NCI-H526 (cell line): ENCODE results near the gene ABR.
"Not testable (repeated sequence)": the region's sequence is repeated elsewhere in the genome, so short reads cannot be mapped to it uniquely, and the experiment has no call there.

ENCODE experiments used
- DNase-seq, 2 experiments: peaks; one replicate each; lab custom pipeline; 2025; lab: John Stamatoyannopoulos, UW

Gene ABR

GRCh38 chr17:983921-984320 is 195.9 kb downstream of the ABR start:
- DNase-seq: no peak

DNA sequence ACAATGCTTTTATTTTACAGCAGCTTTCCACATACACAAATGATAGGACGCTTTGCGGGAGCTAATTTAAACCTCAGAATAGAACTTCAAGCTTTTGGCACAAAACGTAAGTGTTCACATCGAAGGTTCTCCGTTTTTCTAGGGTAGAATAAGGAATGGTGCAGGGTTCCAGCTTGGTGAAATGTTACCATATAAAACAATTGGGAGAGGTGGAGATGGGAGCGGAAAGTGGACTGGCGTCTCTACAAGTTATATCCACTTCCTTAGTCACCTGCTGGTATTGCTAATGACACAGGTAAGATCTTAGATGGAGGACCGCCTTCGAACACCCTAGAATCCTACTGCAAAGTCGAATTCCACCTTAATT is 198.5 kb downstream of the ABR start:
- DNase-seq: no peak

DNA sequence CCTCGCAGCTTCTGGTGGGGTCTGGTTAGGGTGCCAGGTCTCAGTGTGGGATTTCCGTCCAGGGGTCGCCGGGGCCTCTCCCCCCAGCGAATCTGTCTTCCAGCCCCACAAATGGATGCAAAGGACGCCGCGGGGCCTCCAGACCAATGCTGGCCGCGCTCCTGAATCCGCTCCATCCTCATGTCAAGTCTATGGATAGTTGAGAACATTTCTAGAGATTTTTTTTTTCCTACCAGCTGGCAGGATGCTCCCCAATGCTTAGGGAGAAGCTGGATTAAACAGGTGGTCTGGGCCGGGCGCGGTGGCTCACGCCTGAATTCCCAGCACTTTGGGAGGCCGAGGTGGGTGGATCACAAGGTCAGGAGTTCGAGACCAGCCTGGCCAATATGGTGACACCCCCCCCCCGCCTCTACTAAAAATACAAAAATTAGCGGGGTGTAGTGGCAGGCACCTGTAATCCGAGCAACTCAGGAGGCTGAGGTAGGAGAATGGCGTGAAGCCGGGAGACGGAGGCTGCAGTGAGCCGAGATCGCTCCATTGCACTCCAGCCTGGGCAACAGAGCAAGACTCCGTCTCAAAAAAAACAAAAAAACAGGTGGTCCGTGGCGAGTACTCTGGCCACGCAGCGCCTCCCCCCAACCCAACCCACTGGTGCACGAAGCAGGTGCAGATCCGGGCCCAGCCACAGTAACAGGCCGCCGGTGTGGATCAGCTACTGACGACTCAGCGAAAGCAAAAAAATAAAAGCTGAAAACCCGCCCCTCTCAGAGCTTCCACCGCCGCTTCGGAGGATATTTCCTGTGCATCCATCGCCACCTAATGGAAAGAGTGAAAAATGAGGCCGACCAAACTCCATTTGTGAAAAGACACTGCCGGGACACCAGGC is 199.1 kb downstream of the ABR start:
- DNase-seq: peak; percentile 71 to 88

DNA sequence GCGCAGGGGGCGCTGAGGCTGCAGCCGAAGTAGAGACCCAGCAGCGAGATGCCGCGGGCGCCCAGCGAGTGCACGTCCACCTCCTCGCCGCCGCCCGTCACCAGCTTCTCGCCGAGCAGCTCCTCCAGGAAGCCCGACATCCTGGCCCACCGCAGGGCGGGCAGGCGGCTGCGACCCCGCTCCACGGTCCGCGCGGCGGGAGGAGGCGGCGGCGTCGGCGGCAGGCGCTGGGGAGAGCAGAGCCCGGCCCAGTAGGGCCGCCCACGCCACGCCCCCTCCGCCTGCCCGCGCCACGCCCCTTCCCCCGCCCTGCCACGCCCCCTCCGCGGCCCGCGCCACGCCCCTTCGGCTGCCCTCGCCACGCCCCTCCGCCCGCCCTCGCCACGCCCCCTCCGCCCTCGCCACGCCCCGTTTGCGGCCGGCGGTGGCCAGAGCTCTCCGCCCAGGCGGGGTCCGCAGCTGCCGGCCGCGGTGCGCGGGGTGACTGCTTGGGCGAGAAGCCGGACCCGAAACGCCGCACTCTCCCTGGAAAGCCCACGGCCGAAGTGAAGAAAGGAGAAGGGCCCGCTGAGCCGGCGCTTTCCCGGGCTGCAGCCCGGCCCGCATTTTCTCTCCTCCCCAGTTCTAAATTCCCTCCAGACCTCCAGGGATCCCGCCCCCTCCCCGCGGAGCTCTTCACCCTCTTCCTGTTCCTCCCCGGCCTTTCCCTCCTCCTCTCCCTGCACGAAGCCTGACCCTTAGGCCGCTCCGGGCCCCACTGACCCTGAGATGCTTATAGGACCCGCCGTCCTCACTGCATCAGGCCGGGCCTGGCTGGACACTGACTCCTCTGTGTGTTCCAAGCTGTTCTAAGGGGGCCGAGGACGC is 200.0 kb downstream of the ABR start, which contains the start of gene NXN:
NXN (minus strand) TSS at position 238 of the 867 bp plus-strand sequence.
- DNase-seq: peak; percentile 8 to 87

DNA sequence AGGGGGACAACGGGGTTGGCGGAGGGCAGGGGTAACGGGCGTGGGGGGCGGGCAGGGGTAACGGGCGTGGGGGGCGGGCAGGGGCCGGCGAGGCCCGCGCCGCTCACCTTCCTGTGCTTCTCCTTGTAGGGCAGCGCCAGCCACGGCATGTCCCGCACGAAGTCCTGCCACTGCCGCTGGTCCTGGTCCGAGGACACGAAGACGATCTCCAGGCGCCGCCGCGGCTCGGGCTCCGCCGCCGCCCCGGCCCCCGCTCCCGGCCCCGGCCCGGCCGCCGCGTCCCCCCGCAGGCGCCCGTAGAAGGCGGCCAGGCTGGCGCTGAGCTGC is 200.6 kb downstream of the ABR start:
- no peak for DNase-seq

- DNase-seq: peak in 1 of 2 experiments; percentile 48
Observed at GRCh38 chr17:978103-979093, 201.4 kb downstream of the ABR start.

- no peak for DNase-seq
Observed at GRCh38 chr17:977166-977565, 202.6 kb downstream of the ABR start.

- no peak for DNase-seq
Observed at GRCh38 chr17:976312-976711, 203.5 kb downstream of the ABR start.

DNA sequence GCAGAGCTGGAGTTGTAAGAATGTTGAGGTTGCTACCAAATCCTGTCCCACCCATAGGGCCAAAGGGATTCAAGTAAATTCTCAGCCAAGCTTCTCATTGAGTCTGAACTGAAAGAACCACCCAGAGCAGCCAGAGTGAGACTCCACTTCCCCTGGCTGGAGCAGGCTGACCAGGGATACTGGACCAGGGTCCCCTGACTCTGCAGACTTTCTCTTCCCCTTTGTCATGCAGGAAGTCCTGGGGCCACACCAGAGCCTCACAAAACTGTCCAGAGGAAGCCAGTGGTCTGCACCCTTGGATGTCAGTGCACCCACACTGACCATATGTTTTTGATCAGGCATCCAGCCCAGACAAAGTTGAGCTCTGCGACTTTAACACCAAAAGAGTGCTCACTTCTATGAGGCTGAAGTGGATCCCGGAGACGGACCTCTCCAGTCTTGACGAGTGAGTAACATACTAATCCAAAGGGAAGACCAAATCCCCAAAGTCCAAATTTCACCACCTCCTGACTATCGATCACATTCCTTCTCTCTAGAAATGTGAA is 204.3 kb downstream of the ABR start:
- DNase-seq: no peak

DNA sequence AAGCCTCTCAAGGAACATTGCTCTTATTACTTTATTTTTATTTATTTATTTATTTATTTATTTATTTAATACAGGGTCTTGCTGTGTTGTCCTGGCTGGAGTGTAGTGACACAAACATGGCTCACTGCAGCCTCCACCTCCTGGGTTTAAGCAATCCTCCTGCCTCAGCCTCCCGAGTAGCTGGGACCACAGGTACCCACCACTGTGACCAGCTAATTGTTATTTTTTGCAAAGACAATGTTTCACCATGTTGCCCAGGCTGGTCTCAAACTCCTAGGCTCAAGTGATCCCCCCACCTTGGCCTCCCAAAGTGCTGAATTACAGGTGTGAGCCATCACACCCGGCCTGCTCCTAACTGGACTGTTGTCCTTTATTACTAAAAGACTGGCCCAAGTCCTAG is 205.0 kb downstream of the ABR start:
- not testable (repeated sequence) for DNase-seq

GRCh38 chr17:973053-973452 is 206.7 kb downstream of the ABR start:
- no peak for DNase-seq

DNA sequence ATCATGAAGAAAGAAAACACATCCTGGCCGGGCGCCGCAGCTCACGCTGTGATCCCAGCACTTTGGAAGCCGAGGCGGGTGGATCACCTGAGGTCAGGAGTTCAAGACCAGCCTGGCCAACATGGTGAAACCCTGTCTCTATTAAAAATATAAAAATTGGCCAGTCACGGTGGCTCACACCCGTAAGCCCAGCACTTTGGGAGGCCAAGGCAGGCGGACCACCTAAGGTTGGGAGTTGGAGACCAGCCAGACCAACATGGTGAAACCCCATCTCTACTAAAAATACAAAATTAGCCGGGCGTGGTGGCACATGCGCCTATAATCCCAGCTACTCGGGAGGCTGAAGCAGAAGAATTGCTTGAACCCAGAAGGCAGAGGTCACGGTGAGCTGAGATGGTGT is 207.9 kb downstream of the ABR start:
- DNase-seq: not testable (repeated sequence)

DNA sequence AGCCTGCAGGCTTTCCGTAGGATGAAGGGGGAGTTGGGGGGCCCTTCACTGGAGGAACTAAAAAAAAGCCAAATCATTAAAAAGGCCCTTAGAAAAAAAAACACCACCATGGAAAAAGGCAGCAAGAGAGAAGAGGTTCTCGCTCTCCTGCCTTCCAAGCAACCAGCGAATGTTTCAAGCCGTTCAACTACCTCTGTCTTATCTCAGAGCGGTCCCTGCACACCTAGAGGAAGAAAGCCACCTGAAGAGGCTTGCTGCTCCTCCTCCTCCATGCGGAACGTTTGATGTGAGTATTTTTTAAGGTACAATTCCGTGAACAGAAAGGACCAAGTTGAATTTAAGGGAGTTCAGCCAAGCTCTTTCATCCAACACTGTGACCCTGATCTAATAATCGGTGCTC is 209.4 kb downstream of the ABR start:
- no peak for DNase-seq

DNA sequence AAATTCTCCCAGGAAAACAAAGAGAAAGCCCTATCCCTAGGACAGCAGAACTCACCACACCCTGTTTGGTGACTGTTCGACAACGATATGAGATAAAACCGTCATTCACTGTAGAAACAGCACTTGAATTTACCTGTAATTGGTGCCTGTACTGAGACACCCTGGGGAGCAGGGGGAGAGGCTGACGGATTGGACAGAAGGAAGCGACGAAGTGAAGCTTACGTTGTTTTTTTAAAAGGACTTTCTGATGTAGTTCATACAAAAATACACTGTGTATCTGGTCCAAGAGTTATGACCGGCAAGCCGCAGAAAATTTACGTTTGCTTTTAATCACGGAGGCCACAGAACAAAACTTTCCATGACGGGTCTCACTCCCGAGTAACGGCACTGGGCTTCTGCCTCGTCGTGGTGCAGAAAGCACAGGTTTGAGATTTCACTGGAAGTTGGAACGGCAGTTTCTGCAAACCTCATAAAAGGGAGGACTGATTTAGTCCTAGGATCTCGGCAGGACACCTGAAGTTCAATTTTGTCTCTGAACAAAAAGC is 209.9 kb downstream of the ABR start:
- DNase-seq: no peak

DNA sequence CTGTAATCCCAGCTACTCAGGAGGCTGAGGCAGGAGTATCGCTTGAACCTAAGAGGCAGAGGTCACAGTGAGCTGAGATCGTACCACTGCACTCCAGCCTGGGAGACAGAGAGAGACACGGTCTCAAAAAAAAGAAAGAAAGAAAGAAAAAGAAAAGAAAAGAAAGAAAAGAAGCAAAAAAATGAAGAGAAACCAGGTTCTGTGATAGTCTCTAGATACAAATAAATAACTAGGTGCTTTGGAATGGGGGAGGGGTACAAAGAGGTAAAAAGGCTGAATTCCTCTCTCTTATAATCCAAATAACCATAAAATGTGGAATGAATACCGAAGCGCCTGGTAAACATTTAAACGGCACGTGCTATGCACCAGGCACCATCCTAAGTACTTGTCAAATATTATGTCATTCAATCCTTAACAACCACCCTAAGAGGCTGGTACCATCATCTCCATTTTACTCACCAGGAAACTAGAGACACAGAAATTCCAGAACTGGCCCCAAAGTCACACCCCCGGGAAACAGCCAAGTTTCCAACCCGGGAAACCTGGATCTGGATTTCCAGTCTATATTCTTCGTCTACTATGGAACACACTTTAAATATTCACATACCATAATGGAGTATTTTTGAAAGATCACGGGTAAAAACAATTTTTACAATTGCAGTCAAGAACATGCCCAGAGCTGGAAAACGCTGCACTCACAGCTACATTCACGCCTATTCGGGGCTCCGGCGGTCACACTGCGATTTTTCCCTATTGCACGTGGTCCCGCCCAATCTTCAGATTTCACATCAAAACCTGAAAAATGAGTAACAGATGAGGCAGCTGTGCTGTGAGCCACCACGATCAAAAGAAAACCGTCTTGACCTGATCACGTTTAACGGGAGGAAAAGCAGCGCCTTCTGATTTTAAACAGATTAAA is 210.7 kb downstream of the ABR start:
- DNase-seq: no peak

DNA sequence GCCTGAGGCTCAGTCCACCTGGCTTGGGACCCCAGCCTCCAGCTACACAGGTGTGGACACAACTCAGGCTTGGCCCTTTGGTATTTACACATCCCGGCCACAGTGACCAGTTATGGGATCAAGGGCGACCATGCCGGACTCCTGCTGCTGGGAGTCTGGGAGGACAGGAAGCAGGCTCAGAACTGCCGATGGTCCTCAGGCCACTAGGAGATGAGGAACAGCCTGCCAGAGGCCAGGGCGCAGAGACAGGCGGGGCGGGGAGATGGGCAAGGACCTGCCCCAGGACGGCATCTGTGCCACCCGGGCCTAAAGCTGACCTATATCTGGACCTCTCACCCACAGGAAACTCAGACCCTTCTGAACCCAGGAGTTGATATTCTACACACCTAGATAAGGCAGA is 212.7 kb downstream of the ABR start:
- DNase-seq: no peak

GRCh38 chr17:965311-965989 is 214.3 kb downstream of the ABR start:
- no peak for DNase-seq

GRCh38 chr17:964876-965275 is 214.9 kb downstream of the ABR start:
- DNase-seq: no peak

DNA sequence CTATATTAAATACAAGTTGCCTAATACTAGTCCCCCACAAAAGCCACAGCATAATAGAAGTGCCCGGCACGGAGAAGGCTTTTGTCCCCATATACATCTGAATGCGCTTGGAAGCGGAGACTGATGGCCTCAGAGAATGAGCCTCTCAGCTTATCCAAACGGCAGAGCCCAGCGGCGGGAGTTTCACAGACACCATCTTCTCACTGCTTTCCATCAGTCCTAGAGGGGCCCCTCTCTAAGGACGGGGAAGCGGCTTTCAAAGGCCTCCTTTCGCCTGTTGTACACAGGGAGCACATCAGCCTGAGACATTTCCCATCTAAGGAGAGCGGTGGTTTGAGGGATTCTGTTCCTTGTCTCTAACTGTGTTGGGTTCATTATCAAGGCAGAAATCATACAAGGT is 217.1 kb downstream of the ABR start:
- no peak for DNase-seq

DNA sequence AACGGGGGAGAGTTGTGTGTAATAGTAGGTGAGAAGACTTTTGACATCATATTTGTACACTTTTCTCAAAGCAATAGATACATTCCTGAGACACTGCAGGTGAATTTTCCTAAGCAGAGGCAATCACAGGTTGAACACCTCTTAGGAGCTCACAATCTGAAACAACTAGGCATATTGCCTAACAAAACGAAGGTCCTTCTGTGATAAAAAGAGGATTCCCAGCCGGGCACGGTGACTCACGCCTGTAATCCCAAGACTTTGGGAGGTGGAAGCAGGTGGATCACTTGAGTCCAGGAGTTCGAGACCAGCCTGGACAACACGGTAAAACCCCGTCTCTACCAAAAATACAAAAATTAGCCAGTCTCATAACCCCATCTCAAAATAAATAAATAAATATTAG is 217.6 kb downstream of the ABR start:
- DNase-seq: no peak
